SIG-M5 treated with dmso at 0.1 percent for 504 hours (cell line): ENCODE measurements around the gene NDUFV2.
"Not testable (repeated sequence)": the region's sequence is repeated elsewhere in the genome, so short reads cannot be mapped to it uniquely, and the experiment has no call there.

Experiments used
- DNase-seq: peaks from one replicate; lab custom pipeline; 2025; ENCODE audit not compliant: unreplicated experiment; lab: John Stamatoyannopoulos, UW

NDUFV2 gene

GRCh38 chr18:9090578-9090977, 11.9 kb upstream of the NDUFV2 start:
- no peak for DNase-seq

- no peak for DNase-seq
These were observed 11.4 kb upstream of the NDUFV2 start for GRCh38 chr18:9091066-9091476.

- no peak for DNase-seq
These were observed 9.8 kb upstream of the NDUFV2 start for GRCh38 chr18:9092665-9093064.

GRCh38 chr18:9093109-9093508, 9.4 kb upstream of the NDUFV2 start:
- not testable (repeated sequence) for DNase-seq

- no peak for DNase-seq
These were observed 7.9 kb upstream of the NDUFV2 start for GRCh38 chr18:9094307-9095226.

- peak; percentile 32 for DNase-seq
These were observed 7.0 kb upstream of the NDUFV2 start for GRCh38 chr18:9095297-9096006.

GRCh38 chr18:9096007-9096371, 6.5 kb upstream of the NDUFV2 start:
- DNase-seq, result no peak

GRCh38 chr18:9096685-9097084, 5.8 kb upstream of the NDUFV2 start:
- DNase-seq, result no peak

- DNase-seq, result no peak
These were observed 5.2 kb upstream of the NDUFV2 start for GRCh38 chr18:9097349-9097748.

GRCh38 chr18:9100796-9101195, 1.7 kb upstream of the NDUFV2 start:
- DNase-seq, result no peak

GRCh38 chr18:9101730-9102507, 580 bp upstream of the NDUFV2 start:
- peak; percentile 79 for DNase-seq

GRCh38 chr18:9103376-9103873, 926 bp downstream of the NDUFV2 start:
- DNase-seq, result peak; percentile 39

- DNase-seq, result no peak
These were observed 1.9 kb downstream of the NDUFV2 start for GRCh38 chr18:9104244-9104901.

- no peak for DNase-seq
These were observed 2.9 kb downstream of the NDUFV2 start for GRCh38 chr18:9105420-9105819.

- DNase-seq, result no peak
These were observed 3.6 kb downstream of the NDUFV2 start for GRCh38 chr18:9106094-9106493.

GRCh38 chr18:9106800-9107584, 4.5 kb downstream of the NDUFV2 start:
- DNase-seq, result no peak

- no peak for DNase-seq
These were observed 6.4 kb downstream of the NDUFV2 start for GRCh38 chr18:9108911-9109310.

- DNase-seq, result no peak
These were observed 7.0 kb downstream of the NDUFV2 start for GRCh38 chr18:9109523-9109922.

- no peak for DNase-seq
These were observed 11.1 kb downstream of the NDUFV2 start for GRCh38 chr18:9113468-9114149.
